Neural cell (in vitro differentiated cells): ENCODE measurements around the gene GART.

Experiments used
- CTCF ChIP-seq: fragments of 450-650 bp; IDR thresholded peaks from 2 replicates; pipeline ENCODE4 v1.5.1; 2014; ENCODE audit warnings: antibody characterized with exemption, mild to moderate bottlenecking, moderate library complexity; ENCODE audit not compliant: poor library complexity, severe bottlenecking
- EP300 ChIP-seq: fragments of 450-650 bp; conservative IDR thresholded peaks from 2 replicates; pipeline ENCODE4 v1.6.1; 2014; ENCODE audit warnings: antibody characterized with exemption, mild to moderate bottlenecking, moderate library complexity; ENCODE audit not compliant: poor library complexity, severe bottlenecking
- EZH2 ChIP-seq: fragments of 200-600, 300-800 bp; shearing (Covaris generic), sonication (generic); IDR thresholded peaks from 2 replicates; pipeline ENCODE4 v1.6.1; 2014; ENCODE audit warnings: antibody characterized with exemption, low read length, borderline replicate concordance, mild to moderate bottlenecking; ENCODE audit not compliant: insufficient read depth, poor library complexity, severe bottlenecking
- POLR2AphosphoS5 ChIP-seq: IDR thresholded peaks from 2 replicates; pipeline ENCODE4 v1.6.1; 2012
- TAF1 ChIP-seq: IDR thresholded peaks from 2 replicates; pipeline ENCODE4 v1.6.1; 2012; ENCODE audit warnings: low read depth
- TF ChIP-seq, protein P1 (sequence below): IDR thresholded peaks from 2 replicates; pipeline ENCODE4 v1.6.1; 2012; ENCODE audit warnings: borderline replicate concordance

- TF ChIP-seq CTCF (no peak), EP300 (no peak), EZH2 (no peak), TAF1 (no peak), POLR2AphosphoS5 (no peak)
- TF ChIP-seq, protein P1, sequence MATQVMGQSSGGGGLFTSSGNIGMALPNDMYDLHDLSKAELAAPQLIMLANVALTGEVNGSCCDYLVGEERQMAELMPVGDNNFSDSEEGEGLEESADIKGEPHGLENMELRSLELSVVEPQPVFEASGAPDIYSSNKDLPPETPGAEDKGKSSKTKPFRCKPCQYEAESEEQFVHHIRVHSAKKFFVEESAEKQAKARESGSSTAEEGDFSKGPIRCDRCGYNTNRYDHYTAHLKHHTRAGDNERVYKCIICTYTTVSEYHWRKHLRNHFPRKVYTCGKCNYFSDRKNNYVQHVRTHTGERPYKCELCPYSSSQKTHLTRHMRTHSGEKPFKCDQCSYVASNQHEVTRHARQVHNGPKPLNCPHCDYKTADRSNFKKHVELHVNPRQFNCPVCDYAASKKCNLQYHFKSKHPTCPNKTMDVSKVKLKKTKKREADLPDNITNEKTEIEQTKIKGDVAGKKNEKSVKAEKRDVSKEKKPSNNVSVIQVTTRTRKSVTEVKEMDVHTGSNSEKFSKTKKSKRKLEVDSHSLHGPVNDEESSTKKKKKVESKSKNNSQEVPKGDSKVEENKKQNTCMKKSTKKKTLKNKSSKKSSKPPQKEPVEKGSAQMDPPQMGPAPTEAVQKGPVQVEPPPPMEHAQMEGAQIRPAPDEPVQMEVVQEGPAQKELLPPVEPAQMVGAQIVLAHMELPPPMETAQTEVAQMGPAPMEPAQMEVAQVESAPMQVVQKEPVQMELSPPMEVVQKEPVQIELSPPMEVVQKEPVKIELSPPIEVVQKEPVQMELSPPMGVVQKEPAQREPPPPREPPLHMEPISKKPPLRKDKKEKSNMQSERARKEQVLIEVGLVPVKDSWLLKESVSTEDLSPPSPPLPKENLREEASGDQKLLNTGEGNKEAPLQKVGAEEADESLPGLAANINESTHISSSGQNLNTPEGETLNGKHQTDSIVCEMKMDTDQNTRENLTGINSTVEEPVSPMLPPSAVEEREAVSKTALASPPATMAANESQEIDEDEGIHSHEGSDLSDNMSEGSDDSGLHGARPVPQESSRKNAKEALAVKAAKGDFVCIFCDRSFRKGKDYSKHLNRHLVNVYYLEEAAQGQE, result no peak
Measured at GRCh38 chr21:33514229-33514628, 27.7 kb downstream of the GART start.
